H9 (cell line): Measurements from ENCODE around the gene YAE1. TPM values are rescaled to one million over a fixed set of nuclear protein-coding genes. Genes with fewer than 3 reads are reported as not detected.

Source experiments
- DNase-seq: peaks from one replicate; pipeline ENCODE4 v3.0.0-alpha.2; 2017
- H2AFZ ChIP-seq: one replicate; pipeline ENCODE4 v1.6.1; 2013; ENCODE audit warnings: mild to moderate bottlenecking, low read length, control low read depth, moderate library complexity
- H2AK5ac ChIP-seq: 2 replicates; pipeline ENCODE4 v1.6.1; 2013; ENCODE audit warnings: low read length, control low read depth, mixed read lengths; ENCODE audit not compliant: insufficient read length
- H2BK120ac ChIP-seq: one replicate; pipeline ENCODE4 v1.6.1; 2013; ENCODE audit warnings: low read depth, mild to moderate bottlenecking, low read length, control low read depth, inconsistent platforms; ENCODE audit not compliant: poor library complexity, severe bottlenecking
- H2BK12ac ChIP-seq: 2 replicates; pipeline ENCODE4 v1.6.1; 2013; ENCODE audit warnings: low read length, control low read depth, mixed read lengths, low read depth; ENCODE audit not compliant: insufficient read length
- H2BK15ac ChIP-seq: 2 replicates; pipeline ENCODE4 v1.6.1; 2013; ENCODE audit warnings: low read depth, low read length, control low read depth
- H2BK20ac ChIP-seq: one replicate; pipeline ENCODE4 v1.6.1; 2013; ENCODE audit warnings: low read depth, mild to moderate bottlenecking, low read length, control low read depth, inconsistent platforms; ENCODE audit not compliant: poor library complexity, severe bottlenecking
- H2BK5ac ChIP-seq: 2 replicates; pipeline ENCODE4 v1.6.1; 2013; ENCODE audit warnings: low read length, control low read depth, mixed read lengths; ENCODE audit not compliant: insufficient read length
- H3K14ac ChIP-seq: 2 replicates; pipeline ENCODE4 v1.6.1; 2013; ENCODE audit warnings: low read length, control low read depth; ENCODE audit not compliant: insufficient read depth
- H3K18ac ChIP-seq: 2 replicates; pipeline ENCODE4 v1.6.1; 2013; ENCODE audit warnings: low read depth, mild to moderate bottlenecking, mixed read lengths, low read length, control low read depth; ENCODE audit not compliant: insufficient read length
- H3K23ac ChIP-seq: 2 replicates; pipeline ENCODE4 v1.6.1; 2013; ENCODE audit warnings: low read length, control low read depth, mixed read lengths, low read depth; ENCODE audit not compliant: insufficient read length
- H3K23me2 ChIP-seq: 2 replicates; pipeline ENCODE4 v1.6.1; 2013; ENCODE audit warnings: low read depth, mild to moderate bottlenecking, mixed read lengths, low read length, control low read depth; ENCODE audit not compliant: insufficient read length, poor library complexity, severe bottlenecking
- H3K27ac ChIP-seq: 2 replicates; pipeline ENCODE4 v1.5.1; 2013; ENCODE audit warnings: low read length, control low read depth, mixed read lengths, low read depth; ENCODE audit not compliant: insufficient read length
- H3K27me3 ChIP-seq: 2 replicates; pipeline ENCODE4 v1.6.1; 2013; ENCODE audit warnings: low read length, control low read depth, inconsistent platforms; ENCODE audit not compliant: insufficient read depth
- H3K4ac ChIP-seq: 2 replicates; pipeline ENCODE4 v1.6.1; 2013; ENCODE audit warnings: low read depth, mild to moderate bottlenecking, control low read depth, inconsistent platforms, low read length, moderate library complexity
- H3K4me1 ChIP-seq: 2 replicates; pipeline ENCODE4 v1.6.1; 2013; ENCODE audit warnings: low read length, control low read depth, inconsistent platforms; ENCODE audit not compliant: insufficient read depth
- H3K4me2 ChIP-seq: 2 replicates; pipeline ENCODE4 v1.6.1; 2013; ENCODE audit warnings: low read length, control low read depth, mixed read lengths; ENCODE audit not compliant: insufficient read length, insufficient read depth
- H3K56ac ChIP-seq: 2 replicates; pipeline ENCODE4 v1.6.1; 2013; ENCODE audit warnings: low read depth, mild to moderate bottlenecking, mixed read lengths, low read length, control low read depth; ENCODE audit not compliant: insufficient read length
- H3K79me1 ChIP-seq: 2 replicates; pipeline ENCODE4 v1.6.1; 2013; ENCODE audit warnings: low read depth, mild to moderate bottlenecking, moderate library complexity, low read length, control low read depth, inconsistent platforms; ENCODE audit not compliant: insufficient read depth, poor library complexity, severe bottlenecking
- H3K79me2 ChIP-seq: 2 replicates; pipeline ENCODE4 v1.6.1; 2013; ENCODE audit warnings: low read length, control low read depth, inconsistent platforms; ENCODE audit not compliant: insufficient read depth
- H3K9ac ChIP-seq: 2 replicates; pipeline ENCODE4 v1.6.1; 2013; ENCODE audit warnings: low read length, control low read depth, mixed read lengths; ENCODE audit not compliant: insufficient read length; ENCODE audit errors: extremely low read depth
- H3K9me3 ChIP-seq: one replicate; pipeline ENCODE4 v1.6.1; 2013; ENCODE audit warnings: low read depth, low read length, inconsistent platforms; ENCODE audit not compliant: control insufficient read depth
- H3T11ph ChIP-seq: one replicate; pipeline ENCODE4 v1.6.1; 2013; ENCODE audit warnings: mild to moderate bottlenecking, low read length, control low read depth, inconsistent platforms
- H4K20me1 ChIP-seq: one replicate; pipeline ENCODE4 v1.6.1; 2013; ENCODE audit not compliant: control insufficient read depth, insufficient read length, insufficient read depth
- H4K5ac ChIP-seq: 2 replicates; pipeline ENCODE4 v1.6.1; 2013; ENCODE audit warnings: low read depth, mild to moderate bottlenecking, mixed read lengths, low read length, control low read depth; ENCODE audit not compliant: insufficient read length
- H4K8ac ChIP-seq: replicated peaks from 2 replicates; pipeline ENCODE4 v1.6.1; 2013; ENCODE audit warnings: low read length, control low read depth, mixed read lengths, low read depth; ENCODE audit not compliant: insufficient read length
- H4K91ac ChIP-seq: 2 replicates; pipeline ENCODE4 v1.6.1; 2013; ENCODE audit warnings: low read depth, mild to moderate bottlenecking, moderate library complexity, mixed read lengths, low read length, control low read depth; ENCODE audit not compliant: insufficient read length
- H3K27ac Mint-ChIP-seq, 3 experiments: 2 replicates in 2 of 3; 3 replicates in 1 of 3; pipeline ENCODE4 v1.8.0; 2020 to 2021; ENCODE audit warnings: mixed read lengths in 3 of 3, mild to moderate bottlenecking in 1 of 3, moderate library complexity in 1 of 3
- H3K27me3 Mint-ChIP-seq: 2 replicates; pipeline ENCODE4 v1.8.0; 2021; ENCODE audit warnings: low read depth, mild to moderate bottlenecking, moderate library complexity, mixed read lengths
- H3K36me3 Mint-ChIP-seq, 3 experiments: 2 replicates in 2 of 3; 3 replicates in 1 of 3; pipeline ENCODE4 v1.8.0; 2020 to 2021; ENCODE audit warnings: low read depth in 3 of 3, mixed read lengths in 3 of 3; ENCODE audit not compliant: insufficient read depth in 1 of 3
- H3K4me1 Mint-ChIP-seq, 2 experiments: 2 replicates each; pipeline ENCODE4 v1.8.0; 2020; ENCODE audit warnings: mixed read lengths in 2 of 2
- H3K4me3 Mint-ChIP-seq, 2 experiments: 2 replicates in 1 of 2; 3 replicates in 1 of 2; pipeline ENCODE4 v1.8.0; 2020 to 2021; ENCODE audit warnings: mild to moderate bottlenecking in 2 of 2, mixed read lengths in 2 of 2, moderate library complexity in 1 of 2
- H3K9me3 Mint-ChIP-seq, 2 experiments: 2 replicates in 1 of 2; 3 replicates in 1 of 2; pipeline ENCODE4 v1.8.0; 2020; ENCODE audit warnings: mild to moderate bottlenecking in 2 of 2, mixed read lengths in 2 of 2, moderate library complexity in 1 of 2
- CTCF ChIP-seq: fragments of 200-600 bp; sonication (generic); conservative IDR thresholded peaks from 3 replicates; pipeline ENCODE4 v1.8.0; 2021; ENCODE audit warnings: antibody characterized with exemption, mild to moderate bottlenecking
- WGBS: extraction: QIAGEN DNeasy Blood & Tissue Kit; methylation state at CpG from one replicate; pipeline ENCODE4 v1.1.7; 2013; ENCODE audit warnings: missing lambda C conversion rate, low lambda C conversion rate, mixed read lengths; ENCODE audit not compliant: insufficient read length; ENCODE audit errors: extremely low coverage; 5-methylcytosine and 5-hydroxymethylcytosine counted together
- total RNA-seq: library from RNA; stranded (reverse); gene quantifications from 2 replicates; pipeline ENCODE4 v1.2.1, GENCODE V29; 2021

The YAE1 gene
- total RNA-seq, 1 experiment from 2014 or later: 28.8 TPM

GRCh38 chr7:39615350-39615975 is 49.3 kb downstream of the YAE1 start:
- no peaks in the 10 kb centered on the region for H3K79me1 ChIP-seq
- H3K4me2 ChIP-seq: no peak overlapping the region
- H3K9me3 ChIP-seq: no peaks in the 10 kb centered on the region
- H2BK5ac ChIP-seq: no peak overlapping the region
- no peak for DNase-seq
- peaks cover 4% of the 10 kb centered on the region for H3K27me3 Mint-ChIP-seq
- TF ChIP-seq CTCF: no peak
- H3K4me3 Mint-ChIP-seq: no peak overlapping the region
- no peak overlapping the region for H4K5ac ChIP-seq
- no peaks in the 10 kb centered on the region for H3K9me3 Mint-ChIP-seq
- H4K20me1 ChIP-seq: no peaks in the 10 kb centered on the region
- H4K91ac ChIP-seq: no peak overlapping the region
- no peak overlapping the region for H3K23ac ChIP-seq
- no peak overlapping the region for H3K27ac ChIP-seq
- no peaks in the 10 kb centered on the region for H3K4me1 Mint-ChIP-seq
- no peaks in the 10 kb centered on the region for H3K4me1 ChIP-seq
- H3K23me2 ChIP-seq: no peaks in the 10 kb centered on the region
- H3T11ph ChIP-seq: no peak overlapping the region
- no peak overlapping the region for H3K27ac Mint-ChIP-seq
- no peak overlapping the region for H2BK20ac ChIP-seq
- H3K56ac ChIP-seq: no peak overlapping the region
- no peaks in the 10 kb centered on the region for H3K36me3 Mint-ChIP-seq
- no peak overlapping the region for H3K18ac ChIP-seq
- H2BK120ac ChIP-seq: no peak overlapping the region
- no peak overlapping the region for H2BK15ac ChIP-seq
- H3K4ac ChIP-seq: no peak overlapping the region
- H2AFZ ChIP-seq: no peak overlapping the region
- H3K27me3 ChIP-seq: no peaks in the 10 kb centered on the region
- no peak overlapping the region for H3K9ac ChIP-seq
- H2BK12ac ChIP-seq: no peak overlapping the region
- H3K79me2 ChIP-seq: no peaks in the 10 kb centered on the region
- no peak overlapping the region for H3K14ac ChIP-seq
- no CpG with 5 or more reads among the region's 1 CpG for WGBS
- H2AK5ac ChIP-seq: no peak overlapping the region
- no peak overlapping the region for H4K8ac ChIP-seq
